ENCODE data around the gene GNAS. TPM values are rescaled to one million over a fixed set of nuclear protein-coding genes. Genes with fewer than 3 reads are reported as not detected.

Gene GNAS
- total and polyA plus RNA-seq, 10 of the 15 experiments (the other 5 are each of a cell fraction or from before 2014, with no cell fraction given) = 209 to 950 (median 394) TPM

DNA sequence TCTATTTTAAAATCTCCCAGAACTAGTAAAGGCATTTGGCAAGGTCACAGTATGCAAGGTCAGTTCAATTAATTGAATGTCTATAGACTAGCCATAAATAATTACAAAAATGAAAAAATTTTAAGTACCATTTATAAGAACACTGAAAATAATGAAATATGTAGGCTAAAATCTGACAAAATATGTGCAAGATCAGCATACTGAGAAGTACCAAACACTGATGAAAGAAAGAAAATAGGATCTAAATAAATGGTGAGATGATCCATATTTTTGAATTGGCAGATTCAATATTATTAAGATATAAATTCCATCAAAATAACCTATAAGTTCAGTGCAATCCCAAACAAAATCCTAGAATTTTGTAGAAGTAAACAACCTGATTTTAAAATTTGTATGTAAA is 100.5 kb downstream of the GNAS start:
- H3K27ac ChIP-seq (ENCODE audit: control insufficient read depth, insufficient read depth) = no peak overlapping the region
- intact Hi-C loops (cut with micrococcal nuclease; ENCODE audit: unreplicated experiment) = no loop called here
- CTCF ChIA-PET = no interaction called here
- H3K9ac ChIP-seq (ENCODE audit: control insufficient read depth, insufficient read depth, low read length) = no peak overlapping the region
- no peaks in the 10 kb centered on the region for H4K20me1 ChIP-seq (ENCODE audit: control insufficient read depth, insufficient read depth)
- no peaks in the 10 kb centered on the region for H3K4me1 ChIP-seq (ENCODE audit: control insufficient read depth, insufficient read depth, low read length)
- SMC1A ChIA-PET (ENCODE audit: uncharacterized antibody, unreplicated experiment) = no interaction called here
- no peak overlapping the region for H3K4me3 ChIP-seq
- no TSS peak for BruUV-seq (replicated peaks)
- DNase-seq (ENCODE audit: low read depth, low spot score) = no peak
- in situ Hi-C loops (cut with MboI) = no loop called here
- FAIRE-seq = no peak
- no peak for ATAC-seq
- H3K9me3 ChIP-seq (replicated peaks; ENCODE audit: control insufficient read depth, insufficient read depth, low read length) = no peaks in the 10 kb centered on the region
- no peak overlapping the region for H3K4me2 ChIP-seq (ENCODE audit: control insufficient read depth, insufficient read depth)
- H3K27me3 ChIP-seq (replicated peaks in 1 of 2; ENCODE audit: control insufficient read depth in 2 of 2, insufficient read depth in 2 of 2, low read length in 1 of 2) = no peaks in the 10 kb centered on the region
- H3K36me3 ChIP-seq (ENCODE audit: control insufficient read depth in 2 of 2, insufficient read depth in 2 of 2, low read length in 1 of 2) = no peaks in the 10 kb centered on the region
- no peaks in the 10 kb centered on the region for H3K79me2 ChIP-seq (ENCODE audit: control insufficient read depth, insufficient read depth, low read length)
- H2AFZ ChIP-seq (ENCODE audit: control insufficient read depth, low read depth, low read length) = no peak overlapping the region
- TF ChIP-seq, protein P1, sequence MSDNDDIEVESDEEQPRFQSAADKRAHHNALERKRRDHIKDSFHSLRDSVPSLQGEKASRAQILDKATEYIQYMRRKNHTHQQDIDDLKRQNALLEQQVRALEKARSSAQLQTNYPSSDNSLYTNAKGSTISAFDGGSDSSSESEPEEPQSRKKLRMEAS (IDR thresholded peaks at IDR 0.05; ENCODE audit: low read depth, low read length) = no peak
- TF ChIP-seq RAD21 (IDR thresholded peaks at IDR 0.05; ENCODE audit: insufficient read depth, low read depth, low read length) (no peak), GABPA (IDR thresholded peaks at IDR 0.05; ENCODE audit: low read depth) (no peak), ASH2L (IDR thresholded peaks at IDR 0.05; ENCODE audit: borderline replicate concordance, low read depth) (no peak)
- RAD21 ChIA-PET (ENCODE audit: unreplicated experiment) = no interaction called here
- POLR2A ChIA-PET = no interaction called here

DNA sequence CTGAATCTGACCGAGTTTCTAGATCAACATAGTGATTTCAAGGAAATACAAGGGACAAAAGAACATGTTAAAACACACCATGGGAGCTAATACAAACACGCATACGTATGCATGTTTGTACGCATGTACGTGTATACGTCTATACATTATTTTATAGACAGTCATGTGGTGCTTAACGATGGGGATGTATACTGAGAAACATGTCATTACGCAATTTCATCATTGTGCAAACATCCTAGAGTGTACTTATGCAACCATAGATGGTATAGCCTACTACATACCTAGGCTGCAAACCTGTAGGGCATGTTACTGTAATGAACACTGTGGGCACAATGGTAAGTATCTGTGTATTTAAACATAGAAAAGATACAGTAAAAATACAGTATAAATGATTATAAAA is 103.6 kb downstream of the GNAS start:
- no peak for ATAC-seq
- intact Hi-C loops (cut with micrococcal nuclease; ENCODE audit: unreplicated experiment) (no loop called here), in situ Hi-C loops (cut with MboI) (no loop called here)
- BruUV-seq (replicated peaks) = no TSS peak
- ChIA-PET SMC1A (ENCODE audit: uncharacterized antibody, unreplicated experiment) (no interaction called here), RAD21 (ENCODE audit: unreplicated experiment) (no interaction called here), POLR2A (no interaction called here), CTCF (interaction anchor here (1.7 kb wide), 1 partner anchor 77 kb away, joined by 3 read pairs; no protein-coding TSS in a partner anchor)
- Histone ChIP-seq H3K4me1 (ENCODE audit: control insufficient read depth, insufficient read depth, low read length) (no peaks in the 10 kb centered on the region), H3K4me2 (ENCODE audit: control insufficient read depth, insufficient read depth) (no peak overlapping the region), H3K79me2 (ENCODE audit: control insufficient read depth, insufficient read depth, low read length) (no peaks in the 10 kb centered on the region), H3K36me3 (ENCODE audit: control insufficient read depth in 2 of 2, insufficient read depth in 2 of 2, low read length in 1 of 2) (no peaks in the 10 kb centered on the region), H3K9ac (ENCODE audit: control insufficient read depth, insufficient read depth, low read length) (no peak overlapping the region), H4K20me1 (ENCODE audit: control insufficient read depth, insufficient read depth) (no peaks in the 10 kb centered on the region), H2AFZ (ENCODE audit: control insufficient read depth, low read depth, low read length) (no peak overlapping the region), H3K27me3 (replicated peaks in 1 of 2; ENCODE audit: control insufficient read depth in 2 of 2, insufficient read depth in 2 of 2, low read length in 1 of 2) (no peaks in the 10 kb centered on the region), H3K9me3 (replicated peaks; ENCODE audit: control insufficient read depth, insufficient read depth, low read length) (no peaks in the 10 kb centered on the region), H3K27ac (ENCODE audit: control insufficient read depth, insufficient read depth) (no peak overlapping the region), H3K4me3 (no peak overlapping the region)
- no peak for DNase-seq (ENCODE audit: low read depth, low spot score)
- 87% methylated on average over 8 of the region's 8 CpGs for WGBS (ENCODE audit: insufficient coverage, insufficient replicate concordance, low lambda C conversion rate, missing lambda C conversion rate)
- no peak for FAIRE-seq
- TF ChIP-seq NR2C1 (IDR thresholded peaks at IDR 0.05) (no peak), NR2C2 (IDR thresholded peaks at IDR 0.05; ENCODE audit: borderline replicate concordance, control insufficient read depth, insufficient read length, low read depth) (no peak), HDAC2 (IDR thresholded peaks at IDR 0.05) (no peak), BHLHE40 (IDR thresholded peaks at IDR 0.05; ENCODE audit: borderline replicate concordance in 1 of 2, low read depth in 2 of 2, low read length in 1 of 2) (no peak), SIN3A (IDR thresholded peaks at IDR 0.05; ENCODE audit: low read depth, low read length) (no peak), MYB (IDR thresholded peaks at IDR 0.05; ENCODE audit: borderline replicate concordance, low read depth, low read length) (no peak), ESRRA (IDR thresholded peaks at IDR 0.05; ENCODE audit: low read length) (no peak), ATF7 (IDR thresholded peaks at IDR 0.05; ENCODE audit: low read depth) (no peak)
- TF ChIP-seq, protein P2, sequence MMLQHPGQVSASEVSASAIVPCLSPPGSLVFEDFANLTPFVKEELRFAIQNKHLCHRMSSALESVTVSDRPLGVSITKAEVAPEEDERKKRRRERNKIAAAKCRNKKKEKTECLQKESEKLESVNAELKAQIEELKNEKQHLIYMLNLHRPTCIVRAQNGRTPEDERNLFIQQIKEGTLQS (IDR thresholded peaks at IDR 0.05; ENCODE audit: borderline replicate concordance, extremely low read depth, low read depth, low read length) = no peak
- TF ChIP-seq, protein P3, sequence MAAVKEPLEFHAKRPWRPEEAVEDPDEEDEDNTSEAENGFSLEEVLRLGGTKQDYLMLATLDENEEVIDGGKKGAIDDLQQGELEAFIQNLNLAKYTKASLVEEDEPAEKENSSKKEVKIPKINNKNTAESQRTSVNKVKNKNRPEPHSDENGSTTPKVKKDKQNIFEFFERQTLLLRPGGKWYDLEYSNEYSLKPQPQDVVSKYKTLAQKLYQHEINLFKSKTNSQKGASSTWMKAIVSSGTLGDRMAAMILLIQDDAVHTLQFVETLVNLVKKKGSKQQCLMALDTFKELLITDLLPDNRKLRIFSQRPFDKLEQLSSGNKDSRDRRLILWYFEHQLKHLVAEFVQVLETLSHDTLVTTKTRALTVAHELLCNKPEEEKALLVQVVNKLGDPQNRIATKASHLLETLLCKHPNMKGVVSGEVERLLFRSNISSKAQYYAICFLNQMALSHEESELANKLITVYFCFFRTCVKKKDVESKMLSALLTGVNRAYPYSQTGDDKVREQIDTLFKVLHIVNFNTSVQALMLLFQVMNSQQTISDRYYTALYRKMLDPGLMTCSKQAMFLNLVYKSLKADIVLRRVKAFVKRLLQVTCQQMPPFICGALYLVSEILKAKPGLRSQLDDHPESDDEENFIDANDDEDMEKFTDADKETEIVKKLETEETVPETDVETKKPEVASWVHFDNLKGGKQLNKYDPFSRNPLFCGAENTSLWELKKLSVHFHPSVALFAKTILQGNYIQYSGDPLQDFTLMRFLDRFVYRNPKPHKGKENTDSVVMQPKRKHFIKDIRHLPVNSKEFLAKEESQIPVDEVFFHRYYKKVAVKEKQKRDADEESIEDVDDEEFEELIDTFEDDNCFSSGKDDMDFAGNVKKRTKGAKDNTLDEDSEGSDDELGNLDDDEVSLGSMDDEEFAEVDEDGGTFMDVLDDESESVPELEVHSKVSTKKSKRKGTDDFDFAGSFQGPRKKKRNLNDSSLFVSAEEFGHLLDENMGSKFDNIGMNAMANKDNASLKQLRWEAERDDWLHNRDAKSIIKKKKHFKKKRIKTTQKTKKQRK (IDR thresholded peaks at IDR 0.05; ENCODE audit: low read depth, low read length) = no peak
